AG10803 (cell line): Measurements from ENCODE around the gene MAFG.

Source experiments
- DNase-seq: peaks from one replicate; pipeline ENCODE4 v3.0.0; 2010; ENCODE audit warnings: low read depth
- H3K4me3 ChIP-seq: 2 replicates; pipeline ENCODE4 v1.5.1; 2011; ENCODE audit warnings: mild to moderate bottlenecking, low read length, control low read depth
- TF ChIP-seq, protein P1 (sequence below): conservative IDR thresholded peaks from 2 replicates; pipeline ENCODE4 v1.5.1; 2011; ENCODE audit warnings: mild to moderate bottlenecking, low read length, control low read depth, inconsistent platforms

The MAFG gene

GRCh38 chr17:81903415-81903831 lies 24.1 kb downstream of the MAFG start:
- no peak overlapping the region for H3K4me3 ChIP-seq
- TF ChIP-seq, protein P1, sequence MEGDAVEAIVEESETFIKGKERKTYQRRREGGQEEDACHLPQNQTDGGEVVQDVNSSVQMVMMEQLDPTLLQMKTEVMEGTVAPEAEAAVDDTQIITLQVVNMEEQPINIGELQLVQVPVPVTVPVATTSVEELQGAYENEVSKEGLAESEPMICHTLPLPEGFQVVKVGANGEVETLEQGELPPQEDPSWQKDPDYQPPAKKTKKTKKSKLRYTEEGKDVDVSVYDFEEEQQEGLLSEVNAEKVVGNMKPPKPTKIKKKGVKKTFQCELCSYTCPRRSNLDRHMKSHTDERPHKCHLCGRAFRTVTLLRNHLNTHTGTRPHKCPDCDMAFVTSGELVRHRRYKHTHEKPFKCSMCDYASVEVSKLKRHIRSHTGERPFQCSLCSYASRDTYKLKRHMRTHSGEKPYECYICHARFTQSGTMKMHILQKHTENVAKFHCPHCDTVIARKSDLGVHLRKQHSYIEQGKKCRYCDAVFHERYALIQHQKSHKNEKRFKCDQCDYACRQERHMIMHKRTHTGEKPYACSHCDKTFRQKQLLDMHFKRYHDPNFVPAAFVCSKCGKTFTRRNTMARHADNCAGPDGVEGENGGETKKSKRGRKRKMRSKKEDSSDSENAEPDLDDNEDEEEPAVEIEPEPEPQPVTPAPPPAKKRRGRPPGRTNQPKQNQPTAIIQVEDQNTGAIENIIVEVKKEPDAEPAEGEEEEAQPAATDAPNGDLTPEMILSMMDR, result no peak
- DNase-seq, result no peak

DNA sequence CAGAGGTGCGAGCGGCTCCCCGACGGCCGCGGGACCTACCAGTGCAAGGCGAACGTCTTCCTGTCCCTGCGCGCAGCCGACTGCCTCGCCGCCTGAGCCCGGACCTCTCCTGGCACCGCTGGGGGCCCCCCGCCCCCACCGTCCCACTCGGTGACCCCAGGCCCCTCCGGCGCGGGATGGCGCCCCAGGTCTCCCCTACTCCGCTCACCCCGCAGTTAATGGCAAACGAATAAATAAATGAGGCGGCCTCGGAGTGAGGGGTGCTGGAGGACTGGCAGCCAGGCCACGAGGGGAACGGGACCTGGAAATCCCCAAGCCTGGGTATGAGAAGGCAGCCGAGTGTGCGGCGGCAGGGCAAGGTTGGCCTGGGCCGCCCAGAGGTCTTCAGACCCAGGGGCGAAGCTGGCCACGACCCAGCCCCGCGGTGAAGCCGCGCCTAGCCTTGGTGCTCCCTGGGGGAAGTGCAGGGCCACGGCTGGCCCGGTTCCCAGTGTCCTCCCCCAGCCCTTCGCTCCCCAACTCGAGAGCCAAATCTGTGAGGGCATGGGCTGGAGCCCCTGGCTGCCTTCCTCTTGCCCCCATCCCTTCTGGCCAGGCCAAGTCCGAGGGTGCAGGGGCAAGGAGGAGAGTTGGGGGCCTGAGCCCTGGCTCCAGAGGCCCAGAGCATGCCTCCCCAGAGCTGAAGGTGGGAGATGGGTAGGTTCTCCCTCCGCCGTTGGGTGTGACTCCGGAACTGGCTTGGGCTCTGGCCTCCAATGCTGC lies 24.7 kb downstream of the MAFG start:
- TF ChIP-seq, protein P1, result no peak
- no peak for DNase-seq
- H3K4me3 ChIP-seq, result no peak overlapping the region

GRCh38 chr17:81902023-81902652 lies 25.4 kb downstream of the MAFG start, which contains the start of gene NPB:
Gene NPB (plus strand): TSS chr17:81902238. CDS start chr17:81902278, 40 bp downstream.
- TF ChIP-seq, protein P1, result no peak
- H3K4me3 ChIP-seq, result no peak within 1 kb of the TSS; the same call in 1 of the 2 replicates
- no peak for DNase-seq

GRCh38 chr17:81901167-81902022 lies 26.1 kb downstream of the MAFG start:
- no peak for DNase-seq
- no peak overlapping the region; the same call in 1 of the 2 replicates for H3K4me3 ChIP-seq
- TF ChIP-seq, protein P1, result no peak

GRCh38 chr17:81900181-81900820 lies 27.2 kb downstream of the MAFG start:
- no peak for DNase-seq
- TF ChIP-seq, protein P1, result no peak
- no peak overlapping the region for H3K4me3 ChIP-seq

GRCh38 chr17:81899514-81900166 lies 27.9 kb downstream of the MAFG start:
- TF ChIP-seq, protein P1, result no peak
- DNase-seq, result no peak
- no peak overlapping the region for H3K4me3 ChIP-seq
